Measurements from ENCODE around the gene GPRIN2.

- TF ChIP-seq EZH2 (IDR thresholded peaks at IDR 0.05; ENCODE audit: insufficient read depth, low read length) (no peak), CTCF (IDR thresholded peaks at IDR 0.05; ENCODE audit: insufficient read depth, low read depth, low read length) (no peak)
Measured at GRCh38 chr10:46536781-46537180, 19.7 kb downstream of the GPRIN2 start.

All from astrocyte (in vitro differentiated cells and primary cell).